Kidney (tissue), 14 donors: ENCODE measurements around the gene RCL1. TPM values are rescaled to one million over a fixed set of nuclear protein-coding genes. Genes with fewer than 3 reads are reported as not detected.

Source experiments
- DNase-seq, 5 donors: peaks; one replicate each; pipeline ENCODE4 v3.0.0-alpha.2; 2013 to 2020
- FAIRE-seq: peaks from 2 replicates; lab custom pipeline; 2012; peaks lifted over from hg19 to GRCh38; lab: Jason Lieb, UNC
- H3K27ac ChIP-seq, 2 donors: one replicate each; pipeline ENCODE4 v1.7.0; 2013; ENCODE audit warnings: low read depth in 2 of 2, low read length in 2 of 2, inconsistent platforms in 1 of 2
- H3K27me3 ChIP-seq: one replicate; pipeline ENCODE4 v1.7.1; 2013; ENCODE audit warnings: low read length, inconsistent platforms; ENCODE audit not compliant: control insufficient read depth, insufficient read depth
- H3K36me3 ChIP-seq, 3 donors: one replicate each; pipeline versions ENCODE4 v1.7.0 to v1.7.1; 2013; ENCODE audit warnings: low read length in 3 of 3, control low read depth in 1 of 3, inconsistent platforms in 1 of 3; ENCODE audit not compliant: insufficient read depth in 3 of 3, control insufficient read depth in 2 of 3
- H3K4me1 ChIP-seq, 3 donors: one replicate each; pipeline versions ENCODE4 v1.7.0 to v1.7.1; 2013; ENCODE audit warnings: low read length in 3 of 3, inconsistent platforms in 1 of 3, low read depth in 1 of 3; ENCODE audit not compliant: control insufficient read depth in 2 of 3, insufficient read depth in 2 of 3
- H3K4me3 ChIP-seq, 3 donors: one replicate each; pipeline versions ENCODE4 v1.7.0 to v1.8.1; 2013; ENCODE audit warnings: low read length in 3 of 3, control low read depth in 1 of 3, inconsistent platforms in 1 of 3
- H3K9ac ChIP-seq, 3 donors: one replicate each; pipeline versions ENCODE4 v1.7.0 to v1.7.1; 2013; ENCODE audit warnings: low read length in 3 of 3, control low read depth in 1 of 3, inconsistent platforms in 1 of 3
- H3K9me3 ChIP-seq, 3 donors: one replicate each; pipeline versions ENCODE4 v1.7.0 to v1.7.1; 2013; ENCODE audit warnings: low read length in 3 of 3, control low read depth in 1 of 3, inconsistent platforms in 1 of 3; ENCODE audit not compliant: control insufficient read depth in 2 of 3, insufficient read depth in 1 of 3
- intact Hi-C: fragments of 100-400 bp; cut with DNase I; formaldehyde crosslinking; loops from one replicate; pipeline ENCODE4 v1.11.1; 2022
- polyA plus RNA-seq: library from polyadenylated mRNA; stranded (reverse); fragments of 350-450 nt; fragmentation: Illumina TruSeq; extraction: RNeasy Lipid Tissue Mini Kit (QIAGEN cat#74804); gene quantifications from one replicate; pipeline ENCODE4 v1.2.3, GENCODE V29; 2014; ENCODE audit warnings: low read depth, low replicate concordance; ENCODE audit not compliant: insufficient read depth
- total RNA-seq: library from RNA; stranded (reverse); fragmentation: NEBNext Ultra II Directional; extraction: Animal tissue kit (Norgen Biotek cat#: 25700); gene quantifications from one replicate; pipeline ENCODE4 v1.2.1, GENCODE V29; 2021
- TF ChIP-seq, protein P1 (sequence below): IDR thresholded peaks from 3 replicates; pipeline ENCODE4 v1.5.1; 2012; ENCODE audit warnings: mild to moderate bottlenecking, moderate library complexity, borderline replicate concordance; ENCODE audit not compliant: insufficient read depth; ENCODE audit errors: extremely low read depth
- donor health status: control.
- donor health status: control.
- donor health status: control.
- donor health status: control.
- donor health status: control.
- donor health status: DM: yes; HTN: yes; CAD: no.
- donor health status: Normal renal cell carcinoma (clear cell type).

Gene RCL1
- total and polyA plus RNA-seq, 2 donors from 2014 or later, result 15.7 to 22.8 TPM

DNA sequence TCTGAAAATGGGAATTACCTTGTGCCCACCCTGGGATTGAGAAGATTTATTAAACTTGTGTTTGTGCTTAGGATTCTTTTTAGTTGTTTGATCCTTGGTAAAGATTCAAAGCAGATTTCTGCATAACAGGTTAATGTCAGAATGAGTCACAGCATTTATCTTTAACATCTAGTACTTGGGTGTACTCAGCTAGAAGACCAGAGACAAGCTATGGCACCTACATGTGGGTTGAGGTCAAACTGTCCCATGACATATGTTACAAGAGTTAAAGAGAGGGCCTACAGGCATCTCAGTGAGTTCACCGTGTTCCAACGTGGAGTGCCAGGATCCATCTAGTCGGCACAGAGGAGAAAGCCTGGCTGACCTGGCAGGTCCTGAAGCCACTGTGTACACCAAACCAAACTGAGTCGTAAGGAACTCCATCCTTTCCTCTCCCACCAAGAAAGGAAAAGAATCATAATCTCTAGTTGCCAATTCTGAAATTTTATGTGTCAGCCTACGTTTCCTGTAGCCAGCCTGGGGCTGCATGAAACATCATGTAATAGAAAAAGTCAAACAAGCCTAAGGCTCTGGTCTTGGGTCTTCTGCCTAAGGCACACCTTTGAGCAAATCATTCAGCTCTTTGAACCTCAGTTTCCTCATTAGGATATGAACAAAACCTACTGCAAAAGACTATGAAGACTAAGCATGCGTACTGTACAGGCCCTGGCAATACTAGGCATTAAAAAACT lies 73.7 kb downstream of the RCL1 start:
- DNase-seq, result no peak
- Histone ChIP-seq H3K9ac (no peak overlapping the region), H3K27me3 (no peaks in the 10 kb centered on the region), H3K4me1 (no peaks in the 10 kb centered on the region), H3K9me3 (no peaks in the 10 kb centered on the region), H3K4me3 (no peak overlapping the region), H3K36me3 (peaks cover 0 to 6% (median 1%) of the 10 kb centered on the region in 3 donors), H3K27ac (no peak overlapping the region)
- TF ChIP-seq, protein P1, sequence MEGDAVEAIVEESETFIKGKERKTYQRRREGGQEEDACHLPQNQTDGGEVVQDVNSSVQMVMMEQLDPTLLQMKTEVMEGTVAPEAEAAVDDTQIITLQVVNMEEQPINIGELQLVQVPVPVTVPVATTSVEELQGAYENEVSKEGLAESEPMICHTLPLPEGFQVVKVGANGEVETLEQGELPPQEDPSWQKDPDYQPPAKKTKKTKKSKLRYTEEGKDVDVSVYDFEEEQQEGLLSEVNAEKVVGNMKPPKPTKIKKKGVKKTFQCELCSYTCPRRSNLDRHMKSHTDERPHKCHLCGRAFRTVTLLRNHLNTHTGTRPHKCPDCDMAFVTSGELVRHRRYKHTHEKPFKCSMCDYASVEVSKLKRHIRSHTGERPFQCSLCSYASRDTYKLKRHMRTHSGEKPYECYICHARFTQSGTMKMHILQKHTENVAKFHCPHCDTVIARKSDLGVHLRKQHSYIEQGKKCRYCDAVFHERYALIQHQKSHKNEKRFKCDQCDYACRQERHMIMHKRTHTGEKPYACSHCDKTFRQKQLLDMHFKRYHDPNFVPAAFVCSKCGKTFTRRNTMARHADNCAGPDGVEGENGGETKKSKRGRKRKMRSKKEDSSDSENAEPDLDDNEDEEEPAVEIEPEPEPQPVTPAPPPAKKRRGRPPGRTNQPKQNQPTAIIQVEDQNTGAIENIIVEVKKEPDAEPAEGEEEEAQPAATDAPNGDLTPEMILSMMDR, result no peak
- intact Hi-C loops, result no loop called here
- no peak for FAIRE-seq

DNA sequence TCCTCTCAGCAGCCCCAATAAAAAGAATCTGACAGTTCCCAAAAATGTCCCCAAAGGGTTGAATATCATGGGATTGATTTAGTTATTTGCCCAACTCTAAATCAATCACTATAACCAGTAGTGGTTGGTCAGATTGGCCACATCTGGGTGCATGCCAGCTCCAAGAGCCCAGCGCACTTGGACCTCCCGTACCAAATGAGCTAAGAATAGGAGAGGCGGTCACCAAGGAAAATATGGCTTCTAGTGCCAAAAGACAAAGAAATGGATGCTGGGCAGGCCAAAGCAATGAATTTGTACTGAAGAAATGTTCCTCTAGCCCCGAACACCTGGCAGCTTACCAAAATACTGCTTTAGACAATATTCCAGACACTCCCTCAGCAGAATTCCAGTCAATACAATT lies 80.3 kb downstream of the RCL1 start:
- Histone ChIP-seq H3K4me3 (no peak overlapping the region), H3K9me3 (no peaks in the 10 kb centered on the region), H3K27ac (no peak overlapping the region), H3K9ac (no peak overlapping the region), H3K4me1 (no peaks in the 10 kb centered on the region), H3K36me3 (no peaks in the 10 kb centered on the region), H3K27me3 (no peaks in the 10 kb centered on the region)
- DNase-seq (no peak), FAIRE-seq (no peak)
- TF ChIP-seq, protein P1, result no peak
- intact Hi-C loops, result no loop called here

DNA sequence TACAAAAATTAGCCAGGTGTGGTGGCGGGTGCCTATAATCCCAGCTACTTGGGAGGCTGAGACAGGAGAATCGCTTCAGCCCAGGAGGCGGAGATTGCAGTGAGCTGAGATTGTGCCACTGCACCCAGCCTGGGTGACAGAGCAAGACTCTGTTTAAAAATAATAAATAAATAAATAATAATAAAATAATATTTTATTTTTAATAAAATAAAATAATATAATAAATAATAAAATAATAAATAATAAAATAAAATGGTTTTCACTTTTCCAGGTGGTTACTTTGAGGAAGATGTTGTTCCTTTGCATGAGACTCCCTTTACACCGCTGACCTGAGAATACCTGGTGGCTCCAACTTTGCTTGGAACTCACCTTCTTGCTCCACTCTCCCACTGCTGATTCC lies 82.8 kb downstream of the RCL1 start:
- intact Hi-C loops, result no loop called here
- TF ChIP-seq, protein P1, result no peak
- H3K4me1 ChIP-seq, result no peaks in the 10 kb centered on the region
- DNase-seq (no peak), FAIRE-seq (no peak)
- H3K27ac ChIP-seq, result no peak overlapping the region
- H3K27me3 ChIP-seq, result no peaks in the 10 kb centered on the region
- no peaks in the 10 kb centered on the region for H3K36me3 ChIP-seq
- H3K9me3 ChIP-seq, result no peaks in the 10 kb centered on the region
- no peak overlapping the region for H3K4me3 ChIP-seq
- H3K9ac ChIP-seq, result no peak overlapping the region
